ENCODE data around the gene ADAM19. TPM values are rescaled to one million over a fixed set of nuclear protein-coding genes. Genes with fewer than 3 reads are reported as not detected.

ADAM19 gene
- total RNA-seq, 2 experiments from 2014 or later, result 24.2 to 103 TPM

GRCh38 chr5:157528036-157528632 lies 47.4 kb downstream of the ADAM19 start:
- no peaks in the 10 kb centered on the region for H4K20me1 ChIP-seq (ENCODE audit: insufficient read depth, low read length)
- H2AFZ ChIP-seq (ENCODE audit: low read length), result no peak overlapping the region
- H3K36me3 ChIP-seq (ENCODE audit: insufficient read depth, low read length), result peaks cover 53% of the 10 kb centered on the region
- H3K79me2 ChIP-seq (ENCODE audit: insufficient read depth, low read depth, low read length), result no peaks in the 10 kb centered on the region
- POLR2A ChIA-PET, result interaction anchor here (0.6 to 0.8 kb wide), 2 partner anchors 15 to 23 kb away, joined by 3 read pairs; no protein-coding TSS in a partner anchor
- no peak overlapping the region for H3K27ac ChIP-seq (ENCODE audit: low read depth, low read length, poor library complexity, severe bottlenecking)
- BruUV-seq (replicated peaks), result no TSS peak
- intact Hi-C loops (cut with micrococcal nuclease; ENCODE audit: unreplicated experiment), result no loop called here
- TF ChIP-seq CTCF (conservative IDR thresholded peaks at IDR 0.05; ENCODE audit: low read length) (no peak), EZH2phosphoT487 (IDR thresholded peaks at IDR 0.05; ENCODE audit: borderline replicate concordance, low read depth, low read length) (no peak)
- H3K9me2 ChIP-seq (ENCODE audit: insufficient read depth, low read length), result no peaks in the 10 kb centered on the region
- no peaks in the 10 kb centered on the region for H3K9me3 ChIP-seq (ENCODE audit: low read length)
- DNase-seq (ENCODE audit: low spot score), result no peak
- CTCF ChIA-PET (ENCODE audit: unreplicated experiment), result no interaction called here
- H3K4me1 ChIP-seq (ENCODE audit: insufficient read depth, low read length, poor library complexity, severe bottlenecking), result peaks cover 6% of the 10 kb centered on the region
- H3K4me2 ChIP-seq (ENCODE audit: low read length), result no peak overlapping the region
- H3K4me3 ChIP-seq (ENCODE audit: low read depth, low read length, poor library complexity, severe bottlenecking), result no peak overlapping the region

- Histone ChIP-seq H3K4me2 (ENCODE audit: low read length) (no peak overlapping the region), H3K79me2 (ENCODE audit: insufficient read depth, low read depth, low read length) (no peaks in the 10 kb centered on the region), H3K27ac (ENCODE audit: low read depth, low read length, poor library complexity, severe bottlenecking) (no peak overlapping the region), H3K9me3 (ENCODE audit: low read length) (no peaks in the 10 kb centered on the region), H2AFZ (ENCODE audit: low read length) (no peak overlapping the region), H3K9me2 (ENCODE audit: insufficient read depth, low read length) (no peaks in the 10 kb centered on the region), H3K4me1 (ENCODE audit: insufficient read depth, low read length, poor library complexity, severe bottlenecking) (peaks cover 4% of the 10 kb centered on the region), H3K4me3 (ENCODE audit: low read depth, low read length, poor library complexity, severe bottlenecking) (no peak overlapping the region), H3K36me3 (ENCODE audit: insufficient read depth, low read length) (peaks cover 39% of the 10 kb centered on the region), H4K20me1 (ENCODE audit: insufficient read depth, low read length) (no peaks in the 10 kb centered on the region)
- POLR2A ChIA-PET, result interaction anchor here (0.9 to 2.1 kb wide), 3 partner anchors 12 to 17 kb away, joined by 3 to 8 read pairs (median 6); no protein-coding TSS in a partner anchor
- intact Hi-C loops (cut with micrococcal nuclease; ENCODE audit: unreplicated experiment), result no loop called here
- DNase-seq (ENCODE audit: low spot score), result no peak
- CTCF ChIA-PET (ENCODE audit: unreplicated experiment), result interaction anchor here (1.1 kb wide), 1 partner anchor 10 kb away, joined by 3 read pairs; no protein-coding TSS in a partner anchor
- no TSS peak for BruUV-seq (replicated peaks)
- TF ChIP-seq EZH2phosphoT487 (IDR thresholded peaks at IDR 0.05; ENCODE audit: borderline replicate concordance, low read depth, low read length) (no peak), CTCF (conservative IDR thresholded peaks at IDR 0.05; ENCODE audit: low read length) (no peak)
Observed at GRCh38 chr5:157524887-157525286, 50.7 kb downstream of the ADAM19 start.

DNA sequence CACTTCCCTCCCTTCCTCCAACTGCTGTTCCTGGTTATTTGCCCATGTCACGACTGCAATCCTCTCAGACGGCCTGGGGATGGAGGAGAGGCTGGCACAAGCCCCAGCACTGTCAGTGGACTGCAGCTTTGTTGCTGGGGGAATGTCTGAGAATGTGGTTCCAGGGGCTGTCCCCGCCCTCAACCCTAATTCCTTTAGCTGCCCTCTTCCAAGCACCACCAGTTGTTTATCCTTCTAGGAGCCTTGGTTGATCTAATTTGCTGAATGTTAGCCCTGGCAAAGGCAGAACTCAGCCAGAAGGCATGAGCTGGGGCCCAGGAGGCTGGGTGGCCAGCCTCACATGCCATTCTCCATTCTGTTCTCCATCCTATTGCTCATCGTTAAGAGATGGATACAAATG lies 51.6 kb downstream of the ADAM19 start:
- no peak overlapping the region for H3K27ac ChIP-seq (ENCODE audit: low read depth, low read length, poor library complexity, severe bottlenecking)
- no peaks in the 10 kb centered on the region for H3K9me2 ChIP-seq (ENCODE audit: insufficient read depth, low read length)
- intact Hi-C loops (cut with micrococcal nuclease; ENCODE audit: unreplicated experiment), result no loop called here
- ChIA-PET POLR2A (interaction anchor here (0.9 kb wide), 1 partner anchor 16 kb away, joined by 3 read pairs; no protein-coding TSS in a partner anchor), CTCF (ENCODE audit: unreplicated experiment) (no interaction called here)
- no peaks in the 10 kb centered on the region for H3K4me1 ChIP-seq (ENCODE audit: insufficient read depth, low read length, poor library complexity, severe bottlenecking)
- H3K79me2 ChIP-seq (ENCODE audit: insufficient read depth, low read depth, low read length), result no peaks in the 10 kb centered on the region
- no peak overlapping the region for H2AFZ ChIP-seq (ENCODE audit: low read length)
- BruUV-seq (replicated peaks), result no TSS peak
- no peak for DNase-seq (ENCODE audit: low spot score)
- no peaks in the 10 kb centered on the region for H4K20me1 ChIP-seq (ENCODE audit: insufficient read depth, low read length)
- H3K9me3 ChIP-seq (ENCODE audit: low read length), result no peaks in the 10 kb centered on the region
- H3K36me3 ChIP-seq (ENCODE audit: insufficient read depth, low read length), result peaks cover 35% of the 10 kb centered on the region
- no peak for TF ChIP-seq CTCF (conservative IDR thresholded peaks at IDR 0.05; ENCODE audit: low read length)
- TF ChIP-seq EZH2phosphoT487 (IDR thresholded peaks at IDR 0.05; ENCODE audit: borderline replicate concordance, low read depth, low read length), result no peak
- no peak overlapping the region for H3K4me2 ChIP-seq (ENCODE audit: low read length)
- H3K4me3 ChIP-seq (ENCODE audit: low read depth, low read length, poor library complexity, severe bottlenecking), result no peak overlapping the region
